ENCODE results near the gene CCDC192.
"Not testable (repeated sequence)": the region's sequence is repeated elsewhere in the genome, so short reads cannot be mapped to it uniquely, and the experiment has no call there.

CCDC192 gene

DNA sequence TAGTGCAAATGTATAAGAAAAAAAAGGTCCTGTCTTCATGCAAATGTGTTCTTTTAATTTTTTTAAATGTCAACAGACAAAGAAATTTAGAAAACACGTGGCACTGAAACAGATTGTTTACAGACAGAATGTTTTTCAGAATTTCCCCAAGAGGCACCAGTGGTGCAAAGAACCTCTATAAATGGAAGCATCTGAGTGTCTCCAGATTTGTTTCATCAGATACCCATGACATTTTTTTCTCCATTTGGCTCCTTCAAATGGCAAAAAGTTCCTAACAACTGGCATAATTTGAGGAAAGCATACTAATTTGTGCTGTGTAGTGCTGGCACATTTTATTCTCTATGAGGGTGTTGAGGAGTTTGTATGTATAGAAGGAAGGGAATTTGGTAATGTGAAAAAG is 15.0 kb downstream of the CCDC192 start:
- no peak for TF ChIP-seq CTCF (IDR thresholded peaks at IDR 0.05)
- Histone ChIP-seq H3K4me3 (no peak overlapping the region), H3K27ac (no peak overlapping the region), H3K27me3 (no peaks in the 10 kb centered on the region), H3K4me1 (no peaks in the 10 kb centered on the region), H3K36me3 (no peaks in the 10 kb centered on the region), H3K9me3 (peaks cover 0 to 7% (median 0%) of the 10 kb centered on the region in 3 donors)
- no peak for DNase-seq
- intact Hi-C loops (cut with DNase I; ENCODE audit: low total_unique reads) = no loop called here

DNA sequence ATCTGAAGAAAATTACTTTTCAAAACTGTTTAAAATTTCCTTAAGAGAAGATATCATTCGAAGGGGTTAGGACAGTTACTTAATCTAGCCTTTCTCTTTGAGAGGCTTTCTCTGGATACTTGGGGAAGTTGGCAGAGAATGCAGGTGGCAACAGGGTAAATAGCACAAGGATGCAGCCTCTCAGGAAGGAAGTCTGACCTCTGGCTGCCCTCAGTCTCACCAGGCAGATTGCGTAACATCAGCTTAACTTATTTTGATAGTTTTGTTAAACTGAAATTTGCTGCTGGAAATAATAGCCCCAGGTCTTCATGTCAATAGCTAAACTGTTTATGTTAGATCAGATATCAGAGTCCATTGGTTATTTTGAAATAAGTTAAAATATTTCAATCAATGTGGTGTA is 20.4 kb downstream of the CCDC192 start:
- Histone ChIP-seq H3K9me3 (peaks cover 0 to 7% (median 0%) of the 10 kb centered on the region in 3 donors), H3K27ac (no peak overlapping the region), H3K4me3 (no peak overlapping the region), H3K27me3 (no peaks in the 10 kb centered on the region), H3K36me3 (no peaks in the 10 kb centered on the region), H3K4me1 (no peaks in the 10 kb centered on the region)
- peak in 1 of 2 donors; percentile 51 for DNase-seq
- intact Hi-C loops (cut with DNase I; ENCODE audit: low total_unique reads) = no loop called here
- TF ChIP-seq CTCF (IDR thresholded peaks at IDR 0.05) = no peak

DNA sequence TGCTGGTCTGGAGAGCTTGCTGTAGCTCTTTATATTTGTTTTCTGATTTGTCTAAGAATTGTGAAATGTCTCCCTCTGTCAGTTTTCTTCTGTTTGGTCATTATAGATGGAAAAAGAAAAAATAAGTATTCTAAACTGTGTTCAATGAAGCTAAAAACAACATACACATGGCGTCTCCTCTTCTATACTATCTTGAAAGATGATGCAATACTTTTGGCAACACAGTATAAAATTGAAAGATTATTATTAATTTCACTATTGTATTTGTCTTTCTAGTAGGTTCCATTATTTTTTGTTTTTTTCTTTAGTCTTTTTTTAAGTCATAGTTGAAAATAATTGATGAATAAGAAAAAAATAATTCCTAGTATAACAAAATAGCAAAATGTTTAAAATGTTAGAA is 22.5 kb downstream of the CCDC192 start:
- no peak overlapping the region for H3K27ac ChIP-seq
- no peaks in the 10 kb centered on the region for H3K36me3 ChIP-seq
- DNase-seq = no peak
- no peak for TF ChIP-seq CTCF (IDR thresholded peaks at IDR 0.05)
- no peaks in the 10 kb centered on the region for H3K4me1 ChIP-seq
- no peak overlapping the region for H3K4me3 ChIP-seq
- H3K27me3 ChIP-seq = no peaks in the 10 kb centered on the region
- H3K9me3 ChIP-seq = peaks cover 0 to under 1% (median 0%) of the 10 kb centered on the region in 3 donors
- intact Hi-C loops (cut with DNase I; ENCODE audit: low total_unique reads) = no loop called here

- TF ChIP-seq CTCF (IDR thresholded peaks at IDR 0.05) = no peak
- no peak for DNase-seq
- Histone ChIP-seq H3K4me3 (no peak overlapping the region), H3K4me1 (no peaks in the 10 kb centered on the region), H3K27ac (no peak overlapping the region), H3K27me3 (no peaks in the 10 kb centered on the region), H3K9me3 (no peaks in the 10 kb centered on the region), H3K36me3 (no peaks in the 10 kb centered on the region)
- intact Hi-C loops (cut with DNase I; ENCODE audit: low total_unique reads) = no loop called here
These were observed 29.8 kb downstream of the CCDC192 start for GRCh38 chr5:127732963-127733362.

- H3K36me3 ChIP-seq; H3K27me3 ChIP-seq; H3K4me3 ChIP-seq; intact Hi-C loops (cut with DNase I; ENCODE audit: low total_unique reads); H3K27ac ChIP-seq; H3K4me1 ChIP-seq; H3K9me3 ChIP-seq; DNase-seq: not testable (repeated sequence)
These were observed 36.2 kb downstream of the CCDC192 start for GRCh38 chr5:127739348-127739747.

DNA sequence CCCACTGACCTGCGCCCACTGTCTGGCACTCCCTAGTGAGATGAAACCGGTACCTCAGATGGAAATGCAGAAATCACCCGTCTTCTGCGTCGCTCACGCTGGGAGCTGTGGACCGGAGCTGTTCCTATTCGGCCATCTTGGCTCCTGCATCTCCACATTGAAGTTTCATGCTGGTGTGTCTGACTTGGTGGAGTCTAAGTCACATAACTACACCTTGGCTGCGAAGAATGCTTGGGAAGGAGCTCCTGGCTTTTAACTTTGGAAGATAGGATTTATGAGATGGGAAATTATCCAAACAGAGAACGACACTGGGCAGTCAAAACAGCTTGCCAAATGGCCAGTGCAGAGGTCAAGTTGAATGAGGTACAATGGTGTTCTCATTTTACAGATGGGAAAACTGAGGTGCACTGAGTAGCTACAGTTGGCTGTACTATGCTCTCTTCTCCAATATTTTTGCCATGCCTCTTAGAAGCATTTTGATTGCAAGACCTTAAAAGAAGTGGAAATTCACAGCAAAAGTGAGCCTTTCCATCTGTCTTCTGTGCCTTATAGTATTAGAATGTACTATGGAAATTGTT is 36.7 kb downstream of the CCDC192 start:
- Histone ChIP-seq H3K27ac (no peak overlapping the region), H3K4me1 (no peaks in the 10 kb centered on the region), H3K36me3 (no peaks in the 10 kb centered on the region), H3K27me3 (no peaks in the 10 kb centered on the region), H3K9me3 (no peaks in the 10 kb centered on the region), H3K4me3 (no peak overlapping the region)
- DNase-seq = no peak
- no peak for TF ChIP-seq CTCF (IDR thresholded peaks at IDR 0.05)
- intact Hi-C loops (cut with DNase I; ENCODE audit: low total_unique reads) = no loop called here

Data from tibial artery (tissue), 4 donors.